ENCODE measurements around the gene IFNA8. TPM values are rescaled to one million over a fixed set of nuclear protein-coding genes. Genes with fewer than 3 reads are reported as not detected.

Gene IFNA8
- total RNA-seq, 2 donors from 2014 or later = not detected

- Histone ChIP-seq H3K9me3 (no peaks in the 10 kb centered on the region), H3K27me3 (no peaks in the 10 kb centered on the region), H3K27ac (no peak overlapping the region), H3K36me3 (replicated peaks in 1 of 2; ENCODE audit: insufficient read depth in 1 of 2, low read depth in 2 of 2) (no peaks in the 10 kb centered on the region), H3K4me1 (no peaks in the 10 kb centered on the region), H3K4me3 (no peak overlapping the region)
- no peak for TF ChIP-seq CTCF (IDR thresholded peaks at IDR 0.05)
- no peak for TF ChIP-seq POLR2A (IDR thresholded peaks at IDR 0.05)
- no peak for DNase-seq
- peak; percentile 27 for ATAC-seq
- intact Hi-C loops (cut with DNase I) = no loop called here
- 39 to 61% methylated on average over 5 of the region's 5 CpGs for WGBS, 2 donors
These were observed 6.8 kb downstream of the IFNA8 start for GRCh38 chr9:21415493-21416267.

DNA sequence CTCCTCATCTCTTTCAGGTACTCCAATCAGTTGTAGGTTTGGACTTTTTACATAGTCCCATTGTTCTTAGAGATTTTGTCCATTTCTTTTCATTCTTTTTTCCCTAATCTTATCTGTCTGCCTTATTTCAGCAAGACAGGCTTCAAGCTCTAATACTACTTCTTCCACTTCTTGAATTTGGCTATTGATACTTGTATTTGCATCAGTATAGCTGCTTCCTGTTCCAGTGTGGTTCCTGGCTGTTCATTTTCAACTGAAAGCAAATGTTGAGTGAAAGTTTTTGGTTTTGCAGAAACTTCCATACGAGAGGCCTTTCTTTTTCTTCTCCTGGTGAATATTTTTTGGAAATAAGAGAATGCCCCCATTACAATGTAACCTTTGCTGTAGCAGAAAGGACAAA, 19.3 kb downstream of the IFNA8 start:
- DNase-seq (no peak), ATAC-seq (no peak)
- intact Hi-C loops (cut with DNase I) = no loop called here
- H3K27ac ChIP-seq = no peak overlapping the region
- no peaks in the 10 kb centered on the region for H3K9me3 ChIP-seq
- H3K36me3 ChIP-seq (replicated peaks in 1 of 2; ENCODE audit: insufficient read depth in 1 of 2, low read depth in 2 of 2) = no peaks in the 10 kb centered on the region
- WGBS, 2 donors = 53 to 62% methylated on average over 1 of the region's 1 CpG
- no peak for TF ChIP-seq CTCF (IDR thresholded peaks at IDR 0.05)
- TF ChIP-seq POLR2A (IDR thresholded peaks at IDR 0.05) = no peak
- no peak overlapping the region for H3K4me3 ChIP-seq
- H3K27me3 ChIP-seq = no peaks in the 10 kb centered on the region
- no peaks in the 10 kb centered on the region for H3K4me1 ChIP-seq

DNA sequence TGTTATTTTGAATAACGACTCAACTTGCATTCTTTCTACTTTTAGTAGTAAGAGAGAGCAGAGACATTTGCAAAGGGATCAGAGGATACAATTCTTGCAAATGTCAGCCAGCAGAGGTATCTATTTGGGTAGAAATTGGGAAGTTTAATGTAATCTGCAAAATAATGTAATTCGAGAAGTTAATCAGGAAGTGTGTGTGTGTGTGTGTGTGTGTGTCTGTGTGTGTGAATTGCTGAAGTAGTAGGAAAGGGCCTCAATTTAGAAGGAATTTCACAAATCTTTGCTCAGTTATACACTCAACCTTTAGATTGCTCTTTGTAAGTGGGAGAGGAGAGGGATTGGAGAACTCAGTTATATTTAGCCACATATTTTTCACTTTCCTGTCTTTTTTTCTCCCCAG, 20.3 kb downstream of the IFNA8 start:
- H3K9me3 ChIP-seq = no peaks in the 10 kb centered on the region
- ATAC-seq (no peak), DNase-seq (no peak)
- 32 to 55% methylated on average over 2 of the region's 2 CpGs for WGBS, 2 donors
- H3K4me1 ChIP-seq = no peaks in the 10 kb centered on the region
- no peaks in the 10 kb centered on the region for H3K27me3 ChIP-seq
- TF ChIP-seq POLR2A (IDR thresholded peaks at IDR 0.05) = no peak
- TF ChIP-seq CTCF (IDR thresholded peaks at IDR 0.05) = no peak
- no peak overlapping the region for H3K27ac ChIP-seq
- no peak overlapping the region for H3K4me3 ChIP-seq
- H3K36me3 ChIP-seq (replicated peaks in 1 of 2; ENCODE audit: insufficient read depth in 1 of 2, low read depth in 2 of 2) = no peaks in the 10 kb centered on the region
- intact Hi-C loops (cut with DNase I) = no loop called here

DNA sequence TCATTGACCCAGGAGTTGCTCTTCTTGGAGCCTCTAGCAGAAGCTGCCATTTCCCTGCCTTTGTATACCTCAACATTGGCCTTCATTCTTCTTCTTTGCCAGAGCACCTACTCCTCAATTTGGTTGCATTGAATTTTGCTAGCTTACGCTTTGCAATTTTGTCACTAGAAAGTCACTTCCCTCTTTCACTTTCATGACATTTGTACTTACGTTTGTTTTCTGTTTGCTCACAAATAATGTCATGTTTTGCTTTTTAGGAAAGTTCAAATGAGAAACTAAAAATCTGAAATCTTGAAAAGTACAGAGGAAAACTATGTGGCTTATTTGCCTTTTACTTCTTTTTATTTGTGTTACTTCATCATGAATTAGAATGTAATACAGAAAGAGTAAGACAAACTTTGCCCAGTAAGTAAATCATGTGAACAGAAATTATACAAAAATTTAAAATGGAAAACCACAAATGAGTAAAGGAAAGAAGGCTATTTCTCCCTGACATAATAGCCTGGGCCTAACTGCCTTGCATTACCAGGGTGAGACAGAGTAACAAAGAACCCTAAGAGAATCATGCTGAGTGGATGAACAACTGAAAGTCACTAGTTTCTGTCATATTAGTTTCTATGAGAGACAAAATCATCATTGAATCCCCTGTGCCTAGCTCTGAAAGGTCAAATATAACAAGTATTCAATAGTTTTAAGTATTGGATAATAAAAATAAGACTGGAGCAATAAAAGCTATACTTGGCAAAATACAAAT, 23.9 kb downstream of the IFNA8 start:
- TF ChIP-seq POLR2A (IDR thresholded peaks at IDR 0.05) (no peak), CTCF (IDR thresholded peaks at IDR 0.05) (no peak)
- no peak overlapping the region for H3K27ac ChIP-seq
- no peaks in the 10 kb centered on the region for H3K4me1 ChIP-seq
- no peaks in the 10 kb centered on the region for H3K36me3 ChIP-seq (replicated peaks in 1 of 2; ENCODE audit: insufficient read depth in 1 of 2, low read depth in 2 of 2)
- no peaks in the 10 kb centered on the region for H3K9me3 ChIP-seq
- ATAC-seq (no peak), DNase-seq (no peak)
- 53 to 85% methylated on average over 2 of the region's 2 CpGs for WGBS, 2 donors
- intact Hi-C loops (cut with DNase I) = no loop called here
- no peaks in the 10 kb centered on the region for H3K27me3 ChIP-seq
- H3K4me3 ChIP-seq = no peak overlapping the region

All from body of pancreas (tissue), 4 donors.